H9 (cell line): Measurements from ENCODE around the gene G6PC2. TPM values are rescaled to one million over a fixed set of nuclear protein-coding genes. Genes with fewer than 3 reads are reported as not detected.
A peak's percentile ranks its signal among the peaks of the same experiment; 100 is the strongest.

Source experiments
- DNase-seq: peaks from one replicate; pipeline ENCODE4 v3.0.0-alpha.2; 2017
- H2AFZ ChIP-seq: one replicate; pipeline ENCODE4 v1.6.1; 2013; ENCODE audit warnings: mild to moderate bottlenecking, low read length, control low read depth, moderate library complexity
- H2AK5ac ChIP-seq: 2 replicates; pipeline ENCODE4 v1.6.1; 2013; ENCODE audit warnings: low read length, control low read depth, mixed read lengths; ENCODE audit not compliant: insufficient read length
- H2BK120ac ChIP-seq: one replicate; pipeline ENCODE4 v1.6.1; 2013; ENCODE audit warnings: low read depth, mild to moderate bottlenecking, low read length, control low read depth, inconsistent platforms; ENCODE audit not compliant: poor library complexity, severe bottlenecking
- H2BK12ac ChIP-seq: 2 replicates; pipeline ENCODE4 v1.6.1; 2013; ENCODE audit warnings: low read length, control low read depth, mixed read lengths, low read depth; ENCODE audit not compliant: insufficient read length
- H2BK15ac ChIP-seq: 2 replicates; pipeline ENCODE4 v1.6.1; 2013; ENCODE audit warnings: low read depth, low read length, control low read depth
- H2BK20ac ChIP-seq: one replicate; pipeline ENCODE4 v1.6.1; 2013; ENCODE audit warnings: low read depth, mild to moderate bottlenecking, low read length, control low read depth, inconsistent platforms; ENCODE audit not compliant: poor library complexity, severe bottlenecking
- H2BK5ac ChIP-seq: 2 replicates; pipeline ENCODE4 v1.6.1; 2013; ENCODE audit warnings: low read length, control low read depth, mixed read lengths; ENCODE audit not compliant: insufficient read length
- H3K14ac ChIP-seq: 2 replicates; pipeline ENCODE4 v1.6.1; 2013; ENCODE audit warnings: low read length, control low read depth; ENCODE audit not compliant: insufficient read depth
- H3K18ac ChIP-seq: 2 replicates; pipeline ENCODE4 v1.6.1; 2013; ENCODE audit warnings: low read depth, mild to moderate bottlenecking, mixed read lengths, low read length, control low read depth; ENCODE audit not compliant: insufficient read length
- H3K23ac ChIP-seq: 2 replicates; pipeline ENCODE4 v1.6.1; 2013; ENCODE audit warnings: low read length, control low read depth, mixed read lengths, low read depth; ENCODE audit not compliant: insufficient read length
- H3K23me2 ChIP-seq: 2 replicates; pipeline ENCODE4 v1.6.1; 2013; ENCODE audit warnings: low read depth, mild to moderate bottlenecking, mixed read lengths, low read length, control low read depth; ENCODE audit not compliant: insufficient read length, poor library complexity, severe bottlenecking
- H3K27ac ChIP-seq: 2 replicates; pipeline ENCODE4 v1.5.1; 2013; ENCODE audit warnings: low read length, control low read depth, mixed read lengths, low read depth; ENCODE audit not compliant: insufficient read length
- H3K27me3 ChIP-seq: 2 replicates; pipeline ENCODE4 v1.6.1; 2013; ENCODE audit warnings: low read length, control low read depth, inconsistent platforms; ENCODE audit not compliant: insufficient read depth
- H3K4ac ChIP-seq: 2 replicates; pipeline ENCODE4 v1.6.1; 2013; ENCODE audit warnings: low read depth, mild to moderate bottlenecking, control low read depth, inconsistent platforms, low read length, moderate library complexity
- H3K4me1 ChIP-seq: 2 replicates; pipeline ENCODE4 v1.6.1; 2013; ENCODE audit warnings: low read length, control low read depth, inconsistent platforms; ENCODE audit not compliant: insufficient read depth
- H3K4me2 ChIP-seq: 2 replicates; pipeline ENCODE4 v1.6.1; 2013; ENCODE audit warnings: low read length, control low read depth, mixed read lengths; ENCODE audit not compliant: insufficient read length, insufficient read depth
- H3K56ac ChIP-seq: 2 replicates; pipeline ENCODE4 v1.6.1; 2013; ENCODE audit warnings: low read depth, mild to moderate bottlenecking, mixed read lengths, low read length, control low read depth; ENCODE audit not compliant: insufficient read length
- H3K79me1 ChIP-seq: 2 replicates; pipeline ENCODE4 v1.6.1; 2013; ENCODE audit warnings: low read depth, mild to moderate bottlenecking, moderate library complexity, low read length, control low read depth, inconsistent platforms; ENCODE audit not compliant: insufficient read depth, poor library complexity, severe bottlenecking
- H3K79me2 ChIP-seq: 2 replicates; pipeline ENCODE4 v1.6.1; 2013; ENCODE audit warnings: low read length, control low read depth, inconsistent platforms; ENCODE audit not compliant: insufficient read depth
- H3K9ac ChIP-seq: 2 replicates; pipeline ENCODE4 v1.6.1; 2013; ENCODE audit warnings: low read length, control low read depth, mixed read lengths; ENCODE audit not compliant: insufficient read length; ENCODE audit errors: extremely low read depth
- H3K9me3 ChIP-seq: one replicate; pipeline ENCODE4 v1.6.1; 2013; ENCODE audit warnings: low read depth, low read length, inconsistent platforms; ENCODE audit not compliant: control insufficient read depth
- H3T11ph ChIP-seq: one replicate; pipeline ENCODE4 v1.6.1; 2013; ENCODE audit warnings: mild to moderate bottlenecking, low read length, control low read depth, inconsistent platforms
- H4K20me1 ChIP-seq: one replicate; pipeline ENCODE4 v1.6.1; 2013; ENCODE audit not compliant: control insufficient read depth, insufficient read length, insufficient read depth
- H4K5ac ChIP-seq: 2 replicates; pipeline ENCODE4 v1.6.1; 2013; ENCODE audit warnings: low read depth, mild to moderate bottlenecking, mixed read lengths, low read length, control low read depth; ENCODE audit not compliant: insufficient read length
- H4K8ac ChIP-seq: replicated peaks from 2 replicates; pipeline ENCODE4 v1.6.1; 2013; ENCODE audit warnings: low read length, control low read depth, mixed read lengths, low read depth; ENCODE audit not compliant: insufficient read length
- H4K91ac ChIP-seq: 2 replicates; pipeline ENCODE4 v1.6.1; 2013; ENCODE audit warnings: low read depth, mild to moderate bottlenecking, moderate library complexity, mixed read lengths, low read length, control low read depth; ENCODE audit not compliant: insufficient read length
- H3K27ac Mint-ChIP-seq, 3 experiments: 2 replicates in 2 of 3; 3 replicates in 1 of 3; pipeline ENCODE4 v1.8.0; 2020 to 2021; ENCODE audit warnings: mixed read lengths in 3 of 3, mild to moderate bottlenecking in 1 of 3, moderate library complexity in 1 of 3
- H3K27me3 Mint-ChIP-seq: 2 replicates; pipeline ENCODE4 v1.8.0; 2021; ENCODE audit warnings: low read depth, mild to moderate bottlenecking, moderate library complexity, mixed read lengths
- H3K36me3 Mint-ChIP-seq, 3 experiments: 2 replicates in 2 of 3; 3 replicates in 1 of 3; pipeline ENCODE4 v1.8.0; 2020 to 2021; ENCODE audit warnings: low read depth in 3 of 3, mixed read lengths in 3 of 3; ENCODE audit not compliant: insufficient read depth in 1 of 3
- H3K4me1 Mint-ChIP-seq, 2 experiments: 2 replicates each; pipeline ENCODE4 v1.8.0; 2020; ENCODE audit warnings: mixed read lengths in 2 of 2
- H3K4me3 Mint-ChIP-seq, 2 experiments: 2 replicates in 1 of 2; 3 replicates in 1 of 2; pipeline ENCODE4 v1.8.0; 2020 to 2021; ENCODE audit warnings: mild to moderate bottlenecking in 2 of 2, mixed read lengths in 2 of 2, moderate library complexity in 1 of 2
- H3K9me3 Mint-ChIP-seq, 2 experiments: 2 replicates in 1 of 2; 3 replicates in 1 of 2; pipeline ENCODE4 v1.8.0; 2020; ENCODE audit warnings: mild to moderate bottlenecking in 2 of 2, mixed read lengths in 2 of 2, moderate library complexity in 1 of 2
- WGBS: extraction: QIAGEN DNeasy Blood & Tissue Kit; methylation state at CpG from one replicate; pipeline ENCODE4 v1.1.7; 2013; ENCODE audit warnings: missing lambda C conversion rate, low lambda C conversion rate, mixed read lengths; ENCODE audit not compliant: insufficient read length; ENCODE audit errors: extremely low coverage; 5-methylcytosine and 5-hydroxymethylcytosine counted together
- total RNA-seq: library from RNA; stranded (reverse); gene quantifications from 2 replicates; pipeline ENCODE4 v1.2.1, GENCODE V29; 2021
- TF ChIP-seq, protein P1 (sequence below): fragments of 200-600 bp; sonication (generic); conservative IDR thresholded peaks from 3 replicates; pipeline ENCODE4 v1.8.0; 2021; ENCODE audit warnings: antibody characterized with exemption, mild to moderate bottlenecking

Gene G6PC2
- total RNA-seq, 1 experiment from 2014 or later, result not detected

DNA sequence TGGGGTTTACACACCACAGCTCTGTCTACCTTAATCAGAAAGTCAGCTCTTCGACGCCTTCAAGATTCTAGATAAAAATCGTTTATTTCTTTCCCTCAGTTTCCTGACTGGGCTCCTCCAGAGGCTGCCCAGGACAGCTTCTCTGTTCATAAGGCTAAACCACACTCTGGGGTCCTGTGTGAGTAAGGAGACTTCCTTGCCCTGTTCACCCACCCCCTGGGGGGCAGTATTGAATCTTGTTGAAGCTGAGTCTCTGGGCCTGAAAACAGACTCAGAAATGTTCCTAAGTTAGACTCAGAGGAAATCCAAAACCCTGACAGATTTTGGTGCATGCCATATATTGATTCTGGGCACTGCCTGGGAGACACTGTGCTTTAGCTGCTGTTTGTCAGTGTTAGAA lies 43.0 kb downstream of the G6PC2 start:
- no peak overlapping the region for H2AK5ac ChIP-seq
- H3K4ac ChIP-seq, result no peak overlapping the region
- no peak overlapping the region for H3K18ac ChIP-seq
- H3K4me1 ChIP-seq, result no peaks in the 10 kb centered on the region
- no peaks in the 10 kb centered on the region for H3K79me1 ChIP-seq
- H3K9me3 Mint-ChIP-seq, result no peaks in the 10 kb centered on the region; a peak in 2 of 5 replicates
- no peak overlapping the region for H3K4me2 ChIP-seq
- no peak overlapping the region for H4K5ac ChIP-seq
- H3K27me3 ChIP-seq, result no peaks in the 10 kb centered on the region
- no peak overlapping the region for H4K91ac ChIP-seq
- H3K4me1 Mint-ChIP-seq, result peaks cover 0 to 3% of the 10 kb centered on the region in 2 experiments; a peak in 1 of 4 replicates
- no peak overlapping the region for H2BK120ac ChIP-seq
- no peaks in the 10 kb centered on the region for H3K23me2 ChIP-seq
- no peak overlapping the region for H3K23ac ChIP-seq
- no CpG with 5 or more reads among the region's 3 CpGs for WGBS
- H3K27me3 Mint-ChIP-seq, result no peaks in the 10 kb centered on the region
- no peak overlapping the region for H3K27ac ChIP-seq
- H3K4me3 Mint-ChIP-seq, result no peak overlapping the region
- no peak overlapping the region for H2BK12ac ChIP-seq
- no peak overlapping the region for H2BK20ac ChIP-seq
- no peaks in the 10 kb centered on the region for H3K79me2 ChIP-seq
- peak overlapping the region in 1 of 3 experiments; percentile 0; a peak in 1 of 7 replicates for H3K27ac Mint-ChIP-seq
- H3K14ac ChIP-seq, result no peak overlapping the region
- H3K9me3 ChIP-seq, result no peaks in the 10 kb centered on the region
- H3K56ac ChIP-seq, result no peak overlapping the region
- TF ChIP-seq, protein P1, sequence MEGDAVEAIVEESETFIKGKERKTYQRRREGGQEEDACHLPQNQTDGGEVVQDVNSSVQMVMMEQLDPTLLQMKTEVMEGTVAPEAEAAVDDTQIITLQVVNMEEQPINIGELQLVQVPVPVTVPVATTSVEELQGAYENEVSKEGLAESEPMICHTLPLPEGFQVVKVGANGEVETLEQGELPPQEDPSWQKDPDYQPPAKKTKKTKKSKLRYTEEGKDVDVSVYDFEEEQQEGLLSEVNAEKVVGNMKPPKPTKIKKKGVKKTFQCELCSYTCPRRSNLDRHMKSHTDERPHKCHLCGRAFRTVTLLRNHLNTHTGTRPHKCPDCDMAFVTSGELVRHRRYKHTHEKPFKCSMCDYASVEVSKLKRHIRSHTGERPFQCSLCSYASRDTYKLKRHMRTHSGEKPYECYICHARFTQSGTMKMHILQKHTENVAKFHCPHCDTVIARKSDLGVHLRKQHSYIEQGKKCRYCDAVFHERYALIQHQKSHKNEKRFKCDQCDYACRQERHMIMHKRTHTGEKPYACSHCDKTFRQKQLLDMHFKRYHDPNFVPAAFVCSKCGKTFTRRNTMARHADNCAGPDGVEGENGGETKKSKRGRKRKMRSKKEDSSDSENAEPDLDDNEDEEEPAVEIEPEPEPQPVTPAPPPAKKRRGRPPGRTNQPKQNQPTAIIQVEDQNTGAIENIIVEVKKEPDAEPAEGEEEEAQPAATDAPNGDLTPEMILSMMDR, result peak; percentile 42; the same call in 2 of the 3 replicates
- H3K36me3 Mint-ChIP-seq, result no peaks in the 10 kb centered on the region
- H2AFZ ChIP-seq, result no peak overlapping the region
- no peak overlapping the region for H2BK5ac ChIP-seq
- no peaks in the 10 kb centered on the region for H4K20me1 ChIP-seq
- peak; percentile 51 for DNase-seq
- no peak overlapping the region for H2BK15ac ChIP-seq
- H4K8ac ChIP-seq, result no peak overlapping the region
- H3T11ph ChIP-seq, result no peak overlapping the region
- H3K9ac ChIP-seq, result no peak overlapping the region
